T-helper 2 cell (primary cell): ENCODE data around the gene ZNF763.
A peak's percentile ranks its signal among the peaks of the same experiment; 100 is the strongest.
"Not testable (repeated sequence)": the region's sequence is repeated elsewhere in the genome, so short reads cannot be mapped to it uniquely, and the experiment has no call there.

ENCODE experiments used
- DNase-seq, 5 experiments: peaks; one replicate each; pipeline versions ENCODE4 v3.0.0 to v3.0.0-alpha.2; 2012 to 2022
- total RNA-seq, 2 donors: gene quantifications; one replicate each; lab custom pipeline; 2026; lab: John Stamatoyannopoulos, UW

ZNF763 gene
- total RNA-seq: 0.94 to 1.2 reads per million in 2 donors

DNA sequence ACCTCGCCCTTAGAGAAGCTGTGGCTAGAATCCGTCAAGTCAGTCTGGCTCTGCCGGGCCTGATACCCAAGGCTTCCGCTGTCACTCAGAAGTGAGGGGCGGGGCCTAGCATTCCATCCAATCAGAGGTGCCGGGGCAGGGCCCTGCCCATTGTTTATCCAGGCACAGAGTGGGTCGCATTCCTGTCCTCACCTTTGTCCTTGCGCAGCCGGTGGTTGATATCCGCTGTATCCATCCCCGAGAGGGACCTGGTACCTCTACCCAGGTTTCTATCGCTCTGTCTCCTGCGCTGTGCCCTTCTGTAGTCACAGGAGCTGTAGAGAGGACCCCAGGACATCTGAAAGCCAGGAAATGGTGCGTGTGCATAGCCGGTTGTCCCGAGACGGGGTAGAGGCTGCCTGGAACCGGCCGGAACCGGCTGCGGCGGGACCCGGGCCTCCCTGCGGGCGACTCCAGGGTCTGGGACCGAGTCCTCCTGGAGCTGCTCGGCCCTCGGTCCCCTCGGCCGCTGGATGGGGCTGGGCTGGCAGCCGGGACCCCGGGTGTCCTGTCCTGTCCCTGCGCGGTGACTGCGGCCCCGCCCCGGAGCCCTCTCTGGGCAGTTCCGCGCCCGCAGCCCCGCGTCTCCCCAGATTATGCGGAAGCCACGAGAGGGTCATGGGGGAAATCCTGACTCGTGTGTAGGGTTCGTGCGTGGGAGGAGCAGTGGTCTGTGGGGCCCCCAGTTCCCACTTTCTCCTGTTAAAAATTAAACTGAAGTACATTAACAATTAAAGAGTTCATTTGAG, at the start of gene ZNF763:
Gene ZNF763 (plus strand): TSS at position 183 of the 788 bp plus-strand sequence. CDS start 169 bp downstream, at position 352.
- DNase-seq: peak; percentile 67 to 90 (median 79)

GRCh38 chr19:11921852-11922495, 42.9 kb upstream of the ZNF763 start:
- no peak for DNase-seq

- peak; percentile 64 to 96 (median 87) for DNase-seq
These were observed 39.8 kb upstream of the ZNF763 start, which contains the start of gene ZNF700 for GRCh38 chr19:11924886-11925650. Gene ZNF700, plus strand, starts transcription at chr19:11925107. Its CDS starts 104 bp downstream, at chr19:11925211.

GRCh38 chr19:11925651-11926187, 39.1 kb upstream of the ZNF763 start:
- DNase-seq: not testable (repeated sequence)

- no peak for DNase-seq
These were observed 37.6 kb upstream of the ZNF763 start for GRCh38 chr19:11927227-11927626.

DNA sequence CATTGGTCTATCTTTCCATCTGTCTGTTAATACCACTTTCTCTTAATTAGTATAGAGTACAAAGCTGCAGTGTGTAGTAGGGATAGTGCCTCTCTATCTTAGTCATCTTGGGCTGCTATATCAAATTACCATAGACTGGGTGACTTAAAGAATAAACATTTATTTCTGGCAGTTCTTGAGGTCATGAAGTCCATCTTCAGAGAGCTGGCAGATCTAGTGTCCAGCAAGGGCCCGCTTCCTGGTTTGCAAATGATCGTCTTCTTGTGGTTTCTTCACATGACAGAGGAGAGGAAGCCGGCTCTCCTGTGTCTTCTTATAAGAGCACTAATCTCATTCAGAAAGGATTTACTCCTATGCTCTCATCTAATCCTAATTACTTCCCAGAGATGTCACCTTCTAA, 33.8 kb upstream of the ZNF763 start:
- no peak for DNase-seq

DNA sequence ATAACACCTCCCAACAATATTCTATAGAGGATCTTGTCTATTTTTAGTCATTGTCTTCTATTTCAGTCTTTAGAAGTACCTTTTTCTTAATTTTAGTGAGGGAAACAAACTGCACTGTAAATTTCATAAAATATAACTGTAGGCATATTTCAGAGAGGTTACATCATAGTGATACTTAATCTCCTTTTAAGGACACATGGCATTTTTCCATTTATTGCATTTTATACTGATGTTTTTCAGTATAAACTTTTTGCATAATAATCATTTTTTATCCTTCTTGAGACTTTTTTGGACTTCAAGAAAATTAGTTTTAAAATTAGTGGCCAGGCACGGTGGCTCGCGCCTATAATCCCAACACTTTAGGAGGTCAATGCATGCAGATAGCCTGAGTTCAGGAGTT, 33.3 kb upstream of the ZNF763 start:
- DNase-seq: no peak

DNA sequence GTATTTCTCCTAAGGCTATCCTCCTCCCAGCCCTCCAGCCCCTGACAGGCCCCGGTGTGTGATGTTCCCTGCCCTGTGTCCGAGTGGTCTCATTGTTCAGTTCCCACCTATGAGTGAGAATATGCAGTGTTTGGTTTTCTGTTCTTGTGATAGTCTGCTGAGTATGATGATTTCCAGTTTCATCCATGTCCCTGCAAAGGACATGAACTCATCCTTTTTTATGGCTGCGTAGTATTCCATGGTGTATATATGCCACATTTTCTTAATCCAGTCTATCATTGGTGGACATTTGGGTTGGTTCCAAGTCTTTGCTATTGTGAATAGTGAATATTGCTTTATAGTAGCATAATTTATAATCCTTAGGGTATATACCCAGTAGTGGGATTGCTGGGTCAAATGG, 29.0 kb upstream of the ZNF763 start:
- DNase-seq: not testable (repeated sequence)

- DNase-seq: not testable (repeated sequence)
These were observed 26.5 kb upstream of the ZNF763 start for GRCh38 chr19:11938383-11938782.

- not testable (repeated sequence) for DNase-seq
These were observed 23.4 kb upstream of the ZNF763 start for GRCh38 chr19:11941361-11941887.

DNA sequence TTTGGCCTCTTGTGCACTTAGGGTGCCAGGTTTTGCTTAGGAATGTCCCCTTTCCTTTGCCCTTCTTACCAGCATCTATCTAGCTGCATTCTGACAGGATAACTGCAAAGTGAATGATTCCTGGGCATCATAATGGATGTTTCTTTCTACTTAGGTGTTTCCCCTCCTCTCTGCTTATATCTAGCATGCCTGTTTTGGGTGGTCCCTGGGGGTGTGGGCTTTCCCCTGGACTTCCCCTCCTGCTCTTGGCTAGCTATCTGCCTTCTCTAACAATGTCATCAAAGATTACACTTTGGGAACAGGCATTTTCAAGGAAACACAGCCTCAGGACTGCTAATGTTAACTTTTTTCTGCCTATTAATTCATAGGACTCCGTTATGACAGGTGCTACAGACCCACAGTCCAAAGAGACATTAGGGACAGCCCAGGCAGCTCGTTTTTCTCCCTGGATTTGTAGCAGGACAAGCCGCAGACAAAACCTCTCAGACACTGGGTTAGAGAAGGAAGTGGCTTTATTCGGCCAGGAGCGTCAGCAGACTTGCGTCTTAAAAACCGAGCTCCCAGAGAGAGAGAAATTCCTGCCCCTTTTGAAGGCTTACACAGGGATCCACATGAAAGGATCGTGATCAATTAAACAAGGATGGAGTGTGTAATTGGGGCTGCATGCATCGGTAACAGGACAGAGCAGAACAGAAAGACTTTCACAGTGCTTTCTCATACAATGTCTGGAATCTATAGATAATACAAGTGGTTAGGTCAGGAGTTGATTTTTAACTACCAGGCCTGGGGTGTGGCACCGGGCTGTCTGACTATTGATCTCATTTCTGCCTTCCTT, 22.6 kb upstream of the ZNF763 start:
- DNase-seq: no peak

- no peak for DNase-seq
These were observed 22.1 kb upstream of the ZNF763 start for GRCh38 chr19:11942843-11943108.

GRCh38 chr19:11944656-11945055, 20.2 kb upstream of the ZNF763 start:
- no peak for DNase-seq

DNA sequence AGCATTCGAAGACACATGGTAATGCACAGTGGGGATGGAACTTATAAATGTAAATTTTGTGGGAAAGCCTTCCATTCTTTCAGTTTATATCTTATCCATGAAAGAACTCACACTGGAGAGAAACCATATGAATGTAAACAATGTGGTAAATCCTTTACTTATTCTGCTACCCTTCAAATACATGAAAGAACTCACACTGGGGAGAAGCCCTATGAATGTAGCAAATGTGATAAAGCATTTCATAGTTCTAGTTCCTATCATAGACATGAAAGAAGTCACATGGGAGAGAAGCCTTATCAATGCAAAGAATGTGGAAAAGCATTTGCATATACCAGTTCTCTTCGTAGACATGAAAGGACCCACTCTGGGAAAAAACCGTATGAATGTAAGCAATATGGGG, 16.2 kb upstream of the ZNF763 start:
- no peak for DNase-seq

- DNase-seq: peak in 1 of 5 experiments; percentile 36
These were observed 15.6 kb upstream of the ZNF763 start for GRCh38 chr19:11949201-11949600.

DNA sequence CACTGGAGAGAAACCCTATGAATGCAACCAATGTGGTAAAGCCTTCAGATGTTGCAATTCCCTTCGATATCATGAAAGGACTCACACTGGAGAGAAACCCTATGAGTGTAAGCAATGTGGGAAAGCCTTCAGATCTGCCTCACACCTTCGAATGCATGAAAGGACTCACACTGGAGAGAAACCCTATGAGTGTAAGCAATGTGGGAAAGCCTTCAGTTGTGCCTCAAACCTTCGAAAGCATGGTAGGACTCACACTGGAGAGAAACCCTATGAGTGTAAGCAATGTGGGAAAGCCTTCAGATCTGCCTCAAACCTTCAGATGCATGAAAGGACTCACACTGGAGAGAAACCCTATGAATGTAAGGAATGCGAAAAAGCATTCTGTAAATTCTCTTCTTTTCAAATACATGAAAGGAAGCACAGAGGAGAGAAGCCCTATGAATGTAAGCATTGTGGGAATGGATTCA, 15.2 kb upstream of the ZNF763 start:
- DNase-seq: not testable (repeated sequence)

GRCh38 chr19:11950312-11950711, 14.5 kb upstream of the ZNF763 start:
- no peak for DNase-seq

DNA sequence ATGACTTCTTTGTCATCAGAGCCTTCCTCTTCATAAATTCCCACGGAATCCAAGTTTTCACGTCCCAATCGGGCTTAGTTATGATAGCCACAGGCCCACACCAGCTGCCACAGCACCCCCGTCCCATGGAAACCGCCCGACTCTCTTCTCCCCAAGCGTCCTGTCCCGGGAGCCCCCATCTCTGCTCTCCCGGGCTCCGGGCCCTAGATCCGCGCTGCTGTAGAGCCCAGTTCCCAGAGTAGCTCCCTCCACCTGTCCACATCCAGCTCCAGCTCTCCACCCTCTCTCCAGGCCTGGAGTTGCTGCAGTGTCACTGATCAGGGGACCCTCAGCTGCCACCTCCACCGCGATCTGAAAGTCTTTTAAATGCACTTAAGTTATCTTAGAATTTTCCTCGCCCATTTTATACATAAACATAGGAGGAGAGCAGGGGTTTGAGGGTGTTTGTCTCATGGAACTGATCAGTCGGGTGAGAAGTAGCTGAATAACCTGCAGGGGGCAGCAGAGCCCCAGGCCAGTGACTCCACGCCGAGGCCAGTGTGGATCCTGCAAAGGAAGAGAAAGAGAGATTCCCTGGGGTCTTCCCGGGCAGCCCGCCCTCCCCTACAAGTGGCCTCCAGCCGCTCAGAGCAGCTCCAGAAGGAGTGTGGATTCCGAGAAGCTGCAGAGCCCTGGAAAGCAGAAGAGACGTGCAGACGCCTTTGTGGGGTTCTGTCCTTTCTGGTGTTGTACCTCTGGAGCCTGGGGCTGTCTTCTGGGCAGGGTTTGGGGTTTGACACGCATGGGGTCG, 1.1 kb upstream of the ZNF763 start:
- peak; percentile 38 to 64 (median 53) for DNase-seq

- no peak for DNase-seq
These were observed 363 bp upstream of the ZNF763 start for GRCh38 chr19:11964496-11964857.

GRCh38 chr19:11970174-11970573, 5.3 kb downstream of the ZNF763 start:
- DNase-seq: no peak

GRCh38 chr19:11971041-11971440, 6.2 kb downstream of the ZNF763 start:
- no peak for DNase-seq
